Panc1 (cell line): ENCODE measurements around the gene KIAA1958. TPM values are rescaled to one million over a fixed set of nuclear protein-coding genes. Genes with fewer than 3 reads are reported as not detected.

Source experiments
- ATAC-seq: fragments of 200-7000 bp; cut with Tn5 transposase; 2 replicates; pipeline ENCODE4 v1.9.1; 2020; ENCODE audit warnings: mild to moderate bottlenecking, moderate library complexity
- BruUV-seq: library from RNA; stranded (reverse); fragments of 400-500 nt; replicated peaks from 2 replicates; lab custom pipeline; 2021; lab: Mats Ljungman, UMichigan
- CTCF ChIA-PET: fragments of 300-600 bp; sonication (Branson Sonifier 250); formaldehyde crosslinking; loops from one replicate; lab custom pipeline; 2022; ENCODE audit warnings: antibody characterized with exemption; lab: Charles Lee
- POLR2A ChIA-PET: fragments of 300-600 bp; sonication (Branson Sonifier 250); formaldehyde crosslinking; loops from one replicate; lab custom pipeline; 2022; ENCODE audit warnings: antibody characterized with exemption; lab: Charles Lee
- DNase-seq: peaks from one replicate; pipeline ENCODE4 v3.0.0-alpha.2; 2010; ENCODE audit warnings: low read depth, low spot score
- H3K27ac ChIP-seq: 2 replicates; pipeline ENCODE4 v1.5.1; 2011; ENCODE audit warnings: mild to moderate bottlenecking, low read length, inconsistent platforms
- H3K27me3 ChIP-seq: fragments of 200-500 bp; sonication (Bioruptor generic); 2 replicates; pipeline ENCODE4 v1.6.0; 2014; ENCODE audit warnings: low read length, inconsistent platforms; ENCODE audit not compliant: control insufficient read depth, insufficient read depth
- H3K36me3 ChIP-seq: fragments of 200-500 bp; sonication (Bioruptor generic); 2 replicates; pipeline ENCODE4 v1.5.1; 2014; ENCODE audit warnings: inconsistent platforms, mild to moderate bottlenecking, low read length, moderate library complexity; ENCODE audit not compliant: control insufficient read depth, insufficient read depth
- H3K4me1 ChIP-seq: 2 replicates; pipeline ENCODE4 v1.5.1; 2011; ENCODE audit warnings: inconsistent platforms, mild to moderate bottlenecking, low read length, moderate library complexity; ENCODE audit not compliant: control insufficient read depth, insufficient read depth
- H3K4me3 ChIP-seq, 2 experiments: 2 replicates each; pipeline ENCODE4 v1.5.1; 2011 to 2012; ENCODE audit warnings: low read depth in 2 of 2, low read length in 2 of 2, mild to moderate bottlenecking in 2 of 2, inconsistent platforms in 1 of 2, moderate library complexity in 1 of 2
- H3K9me3 ChIP-seq: fragments of 200-500 bp; sonication (Bioruptor generic); 2 replicates; pipeline ENCODE4 v1.5.1; 2014; ENCODE audit warnings: low read depth, mild to moderate bottlenecking, inconsistent platforms, low read length, moderate library complexity; ENCODE audit not compliant: control insufficient read depth, insufficient read depth
- CTCF ChIP-seq: fragments of 450-650 bp; IDR thresholded peaks from 2 replicates; pipeline ENCODE4 v1.5.1; 2017; ENCODE audit warnings: mild to moderate bottlenecking
- POLR2AphosphoS5 ChIP-seq: IDR thresholded peaks from 2 replicates; pipeline ENCODE4 v1.6.1; 2012; ENCODE audit warnings: mild to moderate bottlenecking, low read depth, low read length, moderate library complexity
- REST ChIP-seq, 2 experiments: IDR thresholded peaks; 2 replicates each; pipeline ENCODE4 v1.6.1; 2011 to 2012; ENCODE audit warnings: low read depth in 2 of 2, control low read depth in 1 of 2, low read length in 1 of 2, mild to moderate bottlenecking in 1 of 2, moderate library complexity in 1 of 2; ENCODE audit not compliant: insufficient read depth in 1 of 2
- SIN3A ChIP-seq: IDR thresholded peaks from 2 replicates; pipeline ENCODE4 v1.6.1; 2012; ENCODE audit warnings: low read depth, mild to moderate bottlenecking, low read length, moderate library complexity, borderline replicate concordance; ENCODE audit not compliant: insufficient read depth
- TCF7L2 ChIP-seq: IDR thresholded peaks from 2 replicates; pipeline ENCODE4 v1.6.1; 2011; ENCODE audit warnings: mild to moderate bottlenecking, low read depth, low read length, inconsistent platforms
- in situ Hi-C: cut with HindIII; loops from 2 replicates; pipeline ENCODE4 v1.10.0; 2016; ENCODE audit warnings: low sequenced_read_pairs, low pct_unique_long_range_greater_than_20kb
- intact Hi-C: fragments of 100-400 bp; cut with micrococcal nuclease; formaldehyde crosslinking; loops from one replicate; pipeline ENCODE4 v1.10.0; 2022; ENCODE audit not compliant: unreplicated experiment
- total RNA-seq: library from RNA; stranded (reverse); gene quantifications from one replicate; pipeline ENCODE4 v1.2.1, GENCODE V29; 2021; ENCODE audit not compliant: unreplicated experiment

Gene KIAA1958
- total RNA-seq, 1 experiment from 2014 or later = 10.4 TPM

- Histone ChIP-seq H3K4me1 (peaks cover 24% of the 10 kb centered on the region), H3K9me3 (peaks cover 11% of the 10 kb centered on the region; the same call in 1 of the 2 replicates), H3K27me3 (no peaks in the 10 kb centered on the region), H3K4me3 (no peak overlapping the region), H3K27ac (no peak overlapping the region), H3K36me3 (no peaks in the 10 kb centered on the region)
- TF ChIP-seq REST (IDR thresholded peaks at IDR 0.05; ENCODE audit: insufficient read depth in 1 of 2, low read depth in 2 of 2, low read length in 1 of 2) = no peak
- intact Hi-C loops (no loop called here), in situ Hi-C loops (no loop called here)
- CTCF ChIA-PET = no interaction called here
- DNase-seq = no peak
- no peak for ATAC-seq
- no TSS peak for BruUV-seq
- POLR2A ChIA-PET = no interaction called here
Measured at GRCh38 chr9:112493393-112494137, 6.9 kb downstream of the KIAA1958 start.

- DNase-seq (no peak), ATAC-seq (no peak)
- no peak overlapping the region for H3K4me3 ChIP-seq
- BruUV-seq = no TSS peak
- no peak overlapping the region for H3K27ac ChIP-seq
- ChIA-PET POLR2A (interaction anchor here (0.7 kb wide), 2 partner anchors 15 to 123 kb away, joined by 3 read pairs; no protein-coding TSS in a partner anchor), CTCF (no interaction called here)
- peaks cover 11% of the 10 kb centered on the region; the same call in 1 of the 2 replicates for H3K9me3 ChIP-seq
- H3K36me3 ChIP-seq = no peaks in the 10 kb centered on the region
- intact Hi-C loops = no loop called here
- in situ Hi-C loops = no loop called here
- no peak for TF ChIP-seq POLR2AphosphoS5
- no peak for TF ChIP-seq REST (IDR thresholded peaks at IDR 0.05; ENCODE audit: insufficient read depth in 1 of 2, low read depth in 2 of 2, low read length in 1 of 2)
- no peak for TF ChIP-seq SIN3A
- TF ChIP-seq CTCF = no peak
- no peak for TF ChIP-seq TCF7L2
- no peaks in the 10 kb centered on the region for H3K27me3 ChIP-seq
- peaks cover 19% of the 10 kb centered on the region for H3K4me1 ChIP-seq
Measured at GRCh38 chr9:112494153-112494552, 7.5 kb downstream of the KIAA1958 start.
